ENCODE results near the gene TGFB1.
A peak's percentile ranks its signal among the peaks of the same experiment; 100 is the strongest.

Gene TGFB1

GRCh38 chr19:41341669-41342490 lies 11.8 kb downstream of the TGFB1 start:
- DNase-seq (ENCODE audit: low read depth, low spot score), result no peak

DNA sequence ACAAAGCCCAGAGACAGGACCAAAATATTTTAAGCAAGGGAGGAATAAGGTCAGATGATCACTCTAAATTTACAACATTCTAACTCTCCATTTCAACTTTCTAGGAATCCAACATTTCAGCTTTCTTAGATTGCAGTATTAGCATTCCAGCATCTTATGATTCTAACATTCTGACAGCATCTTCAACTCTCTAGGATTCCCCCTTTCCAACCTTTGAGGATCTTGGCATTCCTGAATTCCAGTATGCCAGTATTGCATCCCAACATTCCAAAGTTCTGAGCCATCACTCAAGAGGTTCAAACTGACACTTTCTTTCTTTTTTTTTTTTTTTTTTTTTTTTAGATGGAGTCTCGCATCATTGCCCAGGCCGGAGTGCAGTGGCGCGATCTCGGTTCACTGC lies 13.8 kb downstream of the TGFB1 start:
- DNase-seq (ENCODE audit: low read depth, low spot score), result no peak

- no peak for DNase-seq (ENCODE audit: low read depth, low spot score)
Observed at GRCh38 chr19:41335467-41335866, 18.3 kb downstream of the TGFB1 start.

DNA sequence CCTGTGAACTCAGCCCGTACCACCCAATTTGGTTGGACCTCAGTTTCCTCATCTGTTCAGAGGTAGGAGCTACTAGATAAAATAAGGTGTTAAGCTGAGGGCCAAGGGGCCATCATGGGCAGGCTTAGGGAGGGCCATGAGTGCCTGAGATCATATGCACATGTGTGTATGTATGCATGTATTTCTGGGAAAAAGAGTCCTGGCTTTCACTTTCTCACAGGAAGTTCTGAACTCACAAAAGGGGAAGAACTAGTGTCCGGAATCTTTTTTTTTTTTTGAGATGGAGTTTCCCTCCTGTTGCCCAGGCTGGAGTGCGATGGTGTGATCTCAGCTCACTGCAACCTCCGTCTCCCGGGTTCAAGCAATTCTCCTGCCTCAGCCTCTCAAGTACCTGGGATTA lies 18.9 kb downstream of the TGFB1 start:
- DNase-seq (ENCODE audit: low read depth, low spot score), result no peak

- DNase-seq (ENCODE audit: low read depth, low spot score), result no peak
Observed at GRCh38 chr19:41332468-41332867, 21.3 kb downstream of the TGFB1 start.

DNA sequence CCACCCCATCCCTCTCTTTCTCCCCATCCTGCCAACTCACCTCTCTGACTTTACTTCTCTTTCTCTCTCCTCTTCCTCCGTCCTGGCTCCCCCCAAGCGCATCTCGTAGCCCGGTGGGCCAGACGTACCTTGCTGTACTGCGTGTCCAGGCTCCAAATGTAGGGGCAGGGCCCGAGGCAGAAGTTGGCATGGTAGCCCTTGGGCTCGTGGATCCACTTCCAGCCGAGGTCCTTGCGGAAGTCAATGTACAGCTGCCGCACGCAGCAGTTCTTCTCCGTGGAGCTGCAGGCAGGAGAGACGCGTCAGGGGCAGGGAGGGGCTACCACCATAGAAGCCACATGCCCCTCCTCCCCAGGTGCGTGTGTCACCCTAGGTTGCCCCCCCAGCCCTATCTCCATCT lies 21.7 kb downstream of the TGFB1 start:
- no peak for DNase-seq (ENCODE audit: low read depth, low spot score)

- no peak for DNase-seq (ENCODE audit: low read depth, low spot score)
Observed at GRCh38 chr19:41330946-41331678, 22.6 kb downstream of the TGFB1 start.

DNA sequence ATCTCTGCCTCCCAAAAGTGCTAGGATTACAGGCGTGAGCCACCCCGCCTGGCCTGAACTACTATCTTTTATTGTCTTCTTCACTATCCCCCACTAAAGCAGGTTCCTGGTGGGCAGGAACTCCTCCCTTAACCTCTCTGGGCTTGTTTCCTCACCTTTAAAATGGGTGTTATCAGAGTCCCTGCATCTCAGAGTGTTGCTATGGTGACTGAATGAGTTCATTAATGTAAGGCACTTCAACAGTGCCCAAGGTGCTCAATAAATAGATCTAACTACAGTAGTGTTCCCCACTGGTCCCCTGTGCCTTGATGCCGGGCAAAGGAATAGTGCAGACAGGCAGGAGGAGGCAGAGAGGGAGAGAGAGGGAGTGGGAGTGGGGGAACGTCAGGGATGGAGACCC lies 23.2 kb downstream of the TGFB1 start:
- DNase-seq (ENCODE audit: low read depth, low spot score), result no peak

- no peak for DNase-seq (ENCODE audit: low read depth, low spot score)
Observed at GRCh38 chr19:41328842-41329225, 24.9 kb downstream of the TGFB1 start.

- peak; percentile 30 for DNase-seq (ENCODE audit: low read depth, low spot score)
Observed at GRCh38 chr19:41328157-41328841, 25.4 kb downstream of the TGFB1 start.

GRCh38 chr19:41327576-41328156 lies 26.1 kb downstream of the TGFB1 start:
- DNase-seq (ENCODE audit: low read depth, low spot score), result peak; percentile 51

GRCh38 chr19:41327076-41327575 lies 26.6 kb downstream of the TGFB1 start:
- no peak for DNase-seq (ENCODE audit: low read depth, low spot score)

DNA sequence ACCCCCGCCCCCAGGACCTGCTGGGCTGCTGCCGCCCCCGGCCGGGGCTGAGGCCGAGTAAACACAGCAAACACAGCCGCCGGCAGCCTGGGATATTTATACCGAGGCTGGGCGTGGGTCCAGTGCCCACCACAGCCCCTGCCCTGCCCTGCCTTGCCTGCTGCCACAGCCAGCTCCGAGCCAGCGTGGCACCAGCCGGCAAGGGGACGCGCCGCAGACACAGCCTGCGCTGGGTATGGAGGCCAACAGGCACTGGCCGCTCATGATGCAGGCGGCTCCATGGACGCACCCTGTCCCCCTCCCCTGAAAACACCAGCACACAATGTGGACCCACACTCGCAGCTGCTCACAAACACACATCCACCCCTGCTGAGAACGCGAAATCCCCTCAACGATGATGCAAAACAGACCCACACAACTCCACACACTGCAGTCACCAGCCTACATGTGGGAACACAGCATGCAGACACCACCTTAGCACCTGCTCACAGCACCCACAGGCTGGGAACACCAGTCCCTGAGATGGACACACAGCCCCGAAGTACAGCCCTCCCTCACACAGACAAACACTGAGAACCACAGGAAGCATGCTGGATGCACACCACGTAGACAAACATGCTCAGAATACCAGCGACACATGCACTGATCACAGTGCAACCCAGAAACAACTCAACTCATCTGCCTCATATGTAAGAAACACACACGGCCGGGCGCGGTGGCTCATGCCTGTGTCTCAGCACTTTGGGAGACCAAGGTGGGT lies 27.6 kb downstream of the TGFB1 start:
- DNase-seq (ENCODE audit: low read depth, low spot score), result no peak

GRCh38 chr19:41325640-41325946 lies 28.1 kb downstream of the TGFB1 start:
- no peak for DNase-seq (ENCODE audit: low read depth, low spot score)

- DNase-seq (ENCODE audit: low read depth, low spot score), result no peak
Observed at GRCh38 chr19:41324921-41325639, 28.6 kb downstream of the TGFB1 start.

DNA sequence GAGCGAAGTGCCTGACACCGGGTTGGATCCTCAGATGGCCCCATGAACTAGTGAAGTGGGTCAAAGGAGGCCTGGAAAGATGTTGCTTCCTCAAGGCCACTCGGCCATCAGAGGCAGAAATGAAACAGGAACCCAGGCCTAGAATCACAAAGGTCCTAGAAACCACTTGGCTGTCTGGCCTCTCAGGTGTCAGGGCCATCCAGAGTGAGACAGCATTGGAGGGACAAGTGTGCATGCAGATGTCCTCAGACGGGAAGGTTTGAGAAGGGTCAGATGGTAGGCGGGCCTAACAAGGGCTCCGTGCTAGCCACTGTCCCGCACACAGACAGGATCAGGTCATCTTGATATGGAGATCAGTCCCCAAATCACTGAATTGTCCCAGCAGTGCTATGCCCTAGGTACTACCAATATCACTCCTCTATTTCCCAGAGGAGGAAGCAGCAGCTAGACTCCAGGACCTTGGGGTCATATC lies 29.5 kb downstream of the TGFB1 start:
- no peak for DNase-seq (ENCODE audit: low read depth, low spot score)

GRCh38 chr19:41323430-41324125 lies 30.1 kb downstream of the TGFB1 start:
- DNase-seq (ENCODE audit: low read depth, low spot score), result no peak

DNA sequence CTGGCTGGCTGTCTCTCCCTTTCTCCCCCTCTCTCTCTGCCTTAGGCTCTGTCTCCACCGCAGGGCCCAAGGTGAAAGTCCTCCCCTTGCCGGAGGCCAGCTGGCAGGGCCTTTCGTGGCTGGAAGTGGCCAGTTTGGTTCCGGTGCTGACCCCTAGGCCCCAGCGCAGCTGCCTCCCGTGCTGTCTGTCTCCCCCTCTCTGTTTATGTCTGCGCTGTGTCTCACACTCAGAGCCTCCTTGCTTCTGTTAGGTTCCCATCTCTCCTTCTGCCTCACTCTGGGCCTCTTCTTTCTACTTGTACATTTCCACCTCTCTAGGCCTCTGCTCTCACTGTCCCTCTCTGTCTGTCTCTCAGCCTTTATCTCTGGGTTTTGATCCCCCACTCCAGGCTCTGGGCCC lies 30.7 kb downstream of the TGFB1 start:
- DNase-seq (ENCODE audit: low read depth, low spot score), result no peak

GRCh38 chr19:41322451-41322850 lies 31.3 kb downstream of the TGFB1 start:
- DNase-seq (ENCODE audit: low read depth, low spot score), result no peak

Measured in activated naive CD8-positive, alpha-beta T cell treated with anti-CD3 and anti-CD28 coated beads, Interleukin-2, amount 50 U/mL, for 16 hours (primary cell).